Smooth muscle cell (in vitro differentiated cells): ENCODE results near the gene SS18L1. TPM values are rescaled to one million over a fixed set of nuclear protein-coding genes. Genes with fewer than 3 reads are reported as not detected.

Source experiments
- DNase-seq: peaks from one replicate; lab custom pipeline; 2025; ENCODE audit not compliant: unreplicated experiment; lab: John Stamatoyannopoulos, UW
- H2AFZ ChIP-seq: fragments of 200-600 bp; sonication (generic); 2 replicates; pipeline ENCODE4 v1.6.0; 2016; ENCODE audit warnings: antibody characterized with exemption, low read depth, mild to moderate bottlenecking
- H3F3A ChIP-seq: fragments of 200-600 bp; sonication (generic); 2 replicates; pipeline ENCODE4 v1.6.0; 2017; ENCODE audit warnings: antibody characterized with exemption, low read depth
- H3K27ac ChIP-seq: fragments of 200-600 bp; sonication (generic); 2 replicates; pipeline ENCODE4 v1.5.1; 2016; ENCODE audit warnings: low read depth, mild to moderate bottlenecking
- H3K27me3 ChIP-seq: fragments of 200-600 bp; sonication (generic); 2 replicates; pipeline ENCODE4 v1.6.1; 2016; ENCODE audit warnings: low read depth, mild to moderate bottlenecking
- H3K36me3 ChIP-seq: fragments of 200-600 bp; sonication (generic); 2 replicates; pipeline ENCODE4 v1.5.1; 2016; ENCODE audit warnings: low read depth
- H3K4me1 ChIP-seq: fragments of 200-600 bp; sonication (generic); 2 replicates; pipeline ENCODE4 v1.5.1; 2016; ENCODE audit warnings: low read depth
- H3K4me2 ChIP-seq: fragments of 200-600 bp; sonication (generic); 2 replicates; pipeline ENCODE4 v1.6.0; 2016; ENCODE audit warnings: mild to moderate bottlenecking
- H3K4me3 ChIP-seq: fragments of 200-600 bp; sonication (generic); 2 replicates; pipeline ENCODE4 v1.5.1; 2016; ENCODE audit warnings: mild to moderate bottlenecking
- H3K79me2 ChIP-seq: fragments of 200-600 bp; sonication (generic); 2 replicates; pipeline ENCODE4 v1.6.0; 2016; ENCODE audit warnings: low read depth, mild to moderate bottlenecking
- H3K9ac ChIP-seq: fragments of 200-600 bp; sonication (generic); 2 replicates; pipeline ENCODE4 v1.6.0; 2016; ENCODE audit warnings: low read depth
- H3K9me3 ChIP-seq: fragments of 200-600 bp; sonication (generic); replicated peaks from 2 replicates; pipeline ENCODE4 v1.5.1; 2016; ENCODE audit warnings: low read depth
- H4K20me1 ChIP-seq: fragments of 200-600 bp; sonication (generic); 2 replicates; pipeline ENCODE4 v1.6.0; 2016; ENCODE audit warnings: low read depth
- WGBS: methylation state at CpG from one replicate; pipeline ENCODE4 v1.1.7; 2016; ENCODE audit warnings: low lambda C conversion rate; 5-methylcytosine and 5-hydroxymethylcytosine counted together
- polyA plus RNA-seq: library from polyadenylated mRNA; unstranded; fragments of >200 nt; fragmentation: Nextera tagmentation; extraction: Ambion mirVana; gene quantifications from 2 replicates; pipeline ENCODE4 v1.2.1, GENCODE V29; 2016
- total RNA-seq: library from RNA; depleted of rRNA; stranded (reverse); fragments of >200 nt; gene quantifications from 2 replicates; pipeline ENCODE4 v1.2.3, GENCODE V29; 2014
- TF ChIP-seq, protein P1 (sequence below): fragments of 200-600 bp; sonication (generic); IDR thresholded peaks from 2 replicates; pipeline ENCODE4 v1.5.1; 2017; ENCODE audit warnings: borderline replicate concordance, mild to moderate bottlenecking, antibody characterized with exemption; ENCODE audit not compliant: insufficient read depth, poor library complexity, severe bottlenecking

SS18L1 gene
- total and polyA plus RNA-seq, 2 experiments from 2014 or later = 2.3 to 10.1 TPM

GRCh38 chr20:62174870-62175624 lies 31.5 kb downstream of the SS18L1 start:
- 96% methylated on average over 25 of the region's 26 CpGs for WGBS
- no peaks in the 10 kb centered on the region for H3K36me3 ChIP-seq

GRCh38 chr20:62175711-62176110 lies 32.1 kb downstream of the SS18L1 start:
- no peak overlapping the region for H3K27ac ChIP-seq
- no peak for DNase-seq

More at GRCh38 chr20:62174870-62175624, 31.5 kb downstream of the SS18L1 start:
- Histone ChIP-seq H3K9ac (no peak overlapping the region), H3K9me3 (no peaks in the 10 kb centered on the region), H3K27me3 (no peaks in the 10 kb centered on the region), H3K4me3 (no peak overlapping the region), H2AFZ (no peak overlapping the region), H3K27ac (no peak overlapping the region), H3F3A (no peaks in the 10 kb centered on the region), H3K79me2 (no peaks in the 10 kb centered on the region), H3K4me1 (no peaks in the 10 kb centered on the region), H3K4me2 (no peak overlapping the region), H4K20me1 (no peaks in the 10 kb centered on the region)
- DNase-seq = no peak
- TF ChIP-seq, protein P1, sequence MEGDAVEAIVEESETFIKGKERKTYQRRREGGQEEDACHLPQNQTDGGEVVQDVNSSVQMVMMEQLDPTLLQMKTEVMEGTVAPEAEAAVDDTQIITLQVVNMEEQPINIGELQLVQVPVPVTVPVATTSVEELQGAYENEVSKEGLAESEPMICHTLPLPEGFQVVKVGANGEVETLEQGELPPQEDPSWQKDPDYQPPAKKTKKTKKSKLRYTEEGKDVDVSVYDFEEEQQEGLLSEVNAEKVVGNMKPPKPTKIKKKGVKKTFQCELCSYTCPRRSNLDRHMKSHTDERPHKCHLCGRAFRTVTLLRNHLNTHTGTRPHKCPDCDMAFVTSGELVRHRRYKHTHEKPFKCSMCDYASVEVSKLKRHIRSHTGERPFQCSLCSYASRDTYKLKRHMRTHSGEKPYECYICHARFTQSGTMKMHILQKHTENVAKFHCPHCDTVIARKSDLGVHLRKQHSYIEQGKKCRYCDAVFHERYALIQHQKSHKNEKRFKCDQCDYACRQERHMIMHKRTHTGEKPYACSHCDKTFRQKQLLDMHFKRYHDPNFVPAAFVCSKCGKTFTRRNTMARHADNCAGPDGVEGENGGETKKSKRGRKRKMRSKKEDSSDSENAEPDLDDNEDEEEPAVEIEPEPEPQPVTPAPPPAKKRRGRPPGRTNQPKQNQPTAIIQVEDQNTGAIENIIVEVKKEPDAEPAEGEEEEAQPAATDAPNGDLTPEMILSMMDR = no peak

GRCh38 chr20:62176866-62177265 lies 33.3 kb downstream of the SS18L1 start:
- no peak overlapping the region for H3K4me2 ChIP-seq
- H3K4me1 ChIP-seq = peaks cover 3% of the 10 kb centered on the region
- H3K27me3 ChIP-seq = no peaks in the 10 kb centered on the region
- H3F3A ChIP-seq = peaks cover 10% of the 10 kb centered on the region
- no peak overlapping the region for H3K9ac ChIP-seq
- no peaks in the 10 kb centered on the region for H3K36me3 ChIP-seq
- no peak overlapping the region for H3K4me3 ChIP-seq
- H3K27ac ChIP-seq = no peak overlapping the region
- TF ChIP-seq, protein P1 = no peak
- 96% methylated on average over 15 of the region's 15 CpGs for WGBS
- DNase-seq = no peak
- H3K79me2 ChIP-seq = no peaks in the 10 kb centered on the region
- H3K9me3 ChIP-seq = no peaks in the 10 kb centered on the region
- no peaks in the 10 kb centered on the region for H4K20me1 ChIP-seq
- no peak overlapping the region for H2AFZ ChIP-seq

More at GRCh38 chr20:62175711-62176110, 32.1 kb downstream of the SS18L1 start:
- Histone ChIP-seq H3K4me2 (no peak overlapping the region), H2AFZ (no peak overlapping the region), H3K79me2 (no peaks in the 10 kb centered on the region), H3K9me3 (no peaks in the 10 kb centered on the region), H4K20me1 (no peaks in the 10 kb centered on the region), H3K4me3 (no peak overlapping the region), H3K27me3 (no peaks in the 10 kb centered on the region), H3K36me3 (no peaks in the 10 kb centered on the region), H3K9ac (no peak overlapping the region), H3K4me1 (no peaks in the 10 kb centered on the region), H3F3A (no peaks in the 10 kb centered on the region)
- 96% methylated on average over 10 of the region's 10 CpGs for WGBS
- TF ChIP-seq, protein P1 = no peak

DNA sequence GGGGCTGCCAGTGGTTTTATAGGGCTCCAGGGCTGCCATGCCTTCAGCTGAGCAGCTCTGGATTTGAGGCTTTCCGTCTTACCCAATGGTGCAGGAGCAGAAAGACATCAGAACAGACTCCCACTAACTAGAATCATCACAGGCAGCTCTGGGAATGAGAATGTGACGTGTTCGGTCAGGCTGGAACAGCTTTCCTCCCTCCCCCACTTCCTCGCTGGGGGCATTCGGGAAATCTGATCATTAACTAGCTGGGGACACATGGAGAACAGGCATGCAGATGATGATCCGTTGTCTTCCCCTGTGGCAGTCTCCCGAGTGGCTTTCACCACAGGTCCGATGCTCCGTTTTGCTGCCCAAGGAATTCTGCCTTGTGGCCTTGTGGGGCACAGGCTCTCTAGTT lies 33.7 kb downstream of the SS18L1 start:
- DNase-seq = no peak
- no peak overlapping the region for H3K27ac ChIP-seq
- no peaks in the 10 kb centered on the region for H3K36me3 ChIP-seq
- no peak overlapping the region for H3K4me2 ChIP-seq
- H3K79me2 ChIP-seq = no peaks in the 10 kb centered on the region
- H3K4me1 ChIP-seq = peaks cover 8% of the 10 kb centered on the region
- H3F3A ChIP-seq = peaks cover 12% of the 10 kb centered on the region
- H4K20me1 ChIP-seq = no peaks in the 10 kb centered on the region
- no peaks in the 10 kb centered on the region for H3K27me3 ChIP-seq
- TF ChIP-seq, protein P1 = no peak
- 92% methylated on average over 9 of the region's 9 CpGs for WGBS
- H3K4me3 ChIP-seq = no peak overlapping the region
- H2AFZ ChIP-seq = no peak overlapping the region
- H3K9me3 ChIP-seq = no peaks in the 10 kb centered on the region
- no peak overlapping the region for H3K9ac ChIP-seq
